IPS-15b (cell line): Measurements from ENCODE around the gene ZNF786.

Source experiments
- H3K27me3 ChIP-seq: one replicate; pipeline ENCODE4 v1.6.1; 2013; ENCODE audit warnings: low read length; ENCODE audit not compliant: control insufficient read depth, insufficient read depth
- H3K36me3 ChIP-seq: one replicate; pipeline ENCODE4 v1.6.1; 2013; ENCODE audit warnings: low read length; ENCODE audit not compliant: control insufficient read depth, insufficient read depth
- H3K4me1 ChIP-seq: one replicate; pipeline ENCODE4 v1.6.1; 2013; ENCODE audit warnings: mild to moderate bottlenecking, low read length; ENCODE audit not compliant: control insufficient read depth, insufficient read depth
- H3K4me3 ChIP-seq: one replicate; pipeline ENCODE4 v1.5.1; 2013; ENCODE audit warnings: low read depth, low read length
- H3K9ac ChIP-seq: one replicate; pipeline ENCODE4 v1.6.1; 2013; ENCODE audit warnings: low read depth, mild to moderate bottlenecking, low read length
- H3K9me3 ChIP-seq: one replicate; pipeline ENCODE4 v1.6.1; 2013; ENCODE audit warnings: mild to moderate bottlenecking, low read length; ENCODE audit not compliant: control insufficient read depth, insufficient read depth

ZNF786 gene

DNA sequence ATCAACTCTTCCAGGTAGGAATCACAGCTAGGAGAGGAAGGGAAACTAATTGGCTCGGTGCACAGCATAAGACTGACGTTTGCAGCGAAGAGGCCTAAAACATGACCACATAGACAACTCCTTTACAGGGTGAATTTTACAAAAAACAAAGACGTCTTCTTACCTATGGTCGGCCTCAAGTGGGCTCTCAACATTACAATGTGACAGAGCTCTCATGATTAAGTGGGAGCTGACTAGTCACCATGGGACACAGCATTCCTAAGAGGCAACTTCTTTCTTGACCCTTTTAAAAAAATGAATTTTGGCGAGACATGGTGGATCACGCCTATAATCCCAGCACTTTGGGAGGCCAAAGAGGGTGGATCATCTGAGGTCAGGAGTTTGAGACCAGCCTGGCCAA, 66.9 kb downstream of the ZNF786 start:
- Histone ChIP-seq H3K4me1 (peaks cover 13% of the 10 kb centered on the region), H3K4me3 (no peak overlapping the region), H3K27me3 (no peaks in the 10 kb centered on the region), H3K9me3 (no peaks in the 10 kb centered on the region), H3K9ac (no peak overlapping the region), H3K36me3 (peaks cover 17% of the 10 kb centered on the region)

DNA sequence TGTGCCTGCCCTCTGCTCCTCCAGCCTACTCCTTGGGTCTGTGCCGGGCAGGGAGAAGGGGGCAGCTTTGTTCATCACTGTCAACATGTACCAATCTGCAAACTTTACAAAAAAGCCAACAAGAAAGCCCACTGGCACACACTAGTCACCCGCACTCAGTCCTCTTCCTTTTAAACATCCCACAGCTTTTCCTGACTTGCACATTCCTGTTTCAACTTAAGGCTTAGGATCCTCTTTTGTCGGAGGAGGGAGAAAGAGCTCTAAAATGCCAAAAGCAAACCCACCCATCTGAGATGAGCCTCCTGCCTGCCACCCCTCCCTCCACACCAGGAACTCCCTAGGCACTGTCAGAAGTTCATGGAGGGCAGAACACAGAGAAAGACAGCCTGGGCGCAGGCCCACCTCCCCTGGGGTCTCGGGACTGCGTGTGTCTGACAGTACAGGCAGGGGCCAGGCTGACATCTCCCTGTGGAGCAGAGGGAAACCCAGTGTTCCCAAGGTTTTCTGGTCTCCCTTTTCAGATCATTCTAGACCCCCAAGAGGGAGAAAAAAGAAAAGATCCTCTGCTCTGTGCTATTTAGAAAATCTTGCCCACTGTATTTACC, 67.7 kb downstream of the ZNF786 start:
- H3K9ac ChIP-seq, result no peak overlapping the region
- H3K4me3 ChIP-seq, result no peak overlapping the region
- peaks cover 13% of the 10 kb centered on the region for H3K4me1 ChIP-seq
- H3K9me3 ChIP-seq, result no peaks in the 10 kb centered on the region
- H3K36me3 ChIP-seq, result peaks cover 21% of the 10 kb centered on the region
- H3K27me3 ChIP-seq, result no peaks in the 10 kb centered on the region

DNA sequence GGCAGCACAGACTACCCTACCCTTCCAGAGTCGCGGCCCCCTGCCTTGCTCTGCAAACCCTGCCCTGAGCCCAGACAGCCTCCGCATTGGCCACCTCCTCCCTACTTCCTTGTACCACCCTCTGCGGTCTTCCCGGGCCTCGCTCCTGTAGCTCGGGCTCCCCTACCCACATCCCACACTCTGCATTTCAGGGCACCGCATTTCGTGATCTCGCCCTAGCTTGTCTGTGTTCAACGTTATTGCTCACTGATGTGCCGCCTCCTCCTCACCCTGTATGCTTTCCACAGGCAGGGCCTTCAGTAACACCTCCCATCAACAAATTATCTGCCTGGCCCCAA, 68.8 kb downstream of the ZNF786 start:
- Histone ChIP-seq H3K9me3 (no peaks in the 10 kb centered on the region), H3K27me3 (no peaks in the 10 kb centered on the region), H3K4me3 (no peak overlapping the region), H3K4me1 (peaks cover 13% of the 10 kb centered on the region), H3K9ac (no peak overlapping the region), H3K36me3 (peaks cover 27% of the 10 kb centered on the region)

DNA sequence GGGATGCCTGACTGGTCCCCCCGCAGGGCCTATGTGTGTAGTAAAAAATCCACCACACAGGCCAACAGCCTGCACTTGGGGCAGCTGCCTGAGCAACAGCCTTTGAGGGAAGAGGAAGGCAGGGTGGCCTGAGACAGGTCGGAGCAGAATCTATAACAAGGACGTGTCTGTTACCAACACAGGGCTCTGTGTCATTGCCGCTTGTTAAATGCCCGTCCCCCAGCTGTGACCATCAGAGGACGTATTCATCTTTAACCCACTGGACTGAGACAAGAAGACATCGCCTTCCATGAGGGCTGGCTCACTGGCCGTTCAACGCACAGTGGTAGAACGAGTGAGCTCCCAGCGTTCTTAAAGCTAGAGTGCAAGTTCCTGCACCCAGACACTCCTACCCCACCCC, 70.0 kb downstream of the ZNF786 start:
- Histone ChIP-seq H3K4me1 (peaks cover 13% of the 10 kb centered on the region), H3K4me3 (no peak overlapping the region), H3K9me3 (no peaks in the 10 kb centered on the region), H3K27me3 (no peaks in the 10 kb centered on the region), H3K36me3 (peaks cover 35% of the 10 kb centered on the region), H3K9ac (no peak overlapping the region)
